NCI-H2029 treated with DMSO at 0.1 percent for 48 hours (cell line): ENCODE data around the gene NHLRC4.
A peak's percentile ranks its signal among the peaks of the same experiment; 100 is the strongest.

ENCODE experiments used
- DNase-seq: peaks from one replicate; lab custom pipeline; 2025; lab: John Stamatoyannopoulos, UW

The NHLRC4 gene

GRCh38 chr16:598823-599739, 32.3 kb downstream of the NHLRC4 start:
- no peak for DNase-seq

- DNase-seq = no peak
Measured at GRCh38 chr16:600781-601180, 34.0 kb downstream of the NHLRC4 start.

- DNase-seq = no peak
Measured at GRCh38 chr16:603933-604332, 37.1 kb downstream of the NHLRC4 start.

- DNase-seq = no peak
Measured at GRCh38 chr16:606656-607307, 40.0 kb downstream of the NHLRC4 start.

- DNase-seq = no peak
Measured at GRCh38 chr16:608019-608418, 41.2 kb downstream of the NHLRC4 start.

- no peak for DNase-seq
Measured at GRCh38 chr16:609316-609715, 42.5 kb downstream of the NHLRC4 start.

- DNase-seq = no peak
Measured at GRCh38 chr16:609984-610383, 43.2 kb downstream of the NHLRC4 start.

- no peak for DNase-seq
Measured at GRCh38 chr16:610513-611381, 43.9 kb downstream of the NHLRC4 start.

GRCh38 chr16:615122-615521, 48.3 kb downstream of the NHLRC4 start:
- DNase-seq = no peak

- DNase-seq = peak; percentile 75
Measured at GRCh38 chr16:616733-617586, 50.2 kb downstream of the NHLRC4 start.

- no peak for DNase-seq
Measured at GRCh38 chr16:617855-618254, 51.0 kb downstream of the NHLRC4 start.
